ENCODE data around the gene GABBR2. TPM values are rescaled to one million over a fixed set of nuclear protein-coding genes. Genes with fewer than 3 reads are reported as not detected.

Gene GABBR2
- total and polyA plus RNA-seq, 2 of the 8 experiments (the other 6 are each of a cell fraction or from before 2014, with no cell fraction given): 0.50 to 1.2 TPM

DNA sequence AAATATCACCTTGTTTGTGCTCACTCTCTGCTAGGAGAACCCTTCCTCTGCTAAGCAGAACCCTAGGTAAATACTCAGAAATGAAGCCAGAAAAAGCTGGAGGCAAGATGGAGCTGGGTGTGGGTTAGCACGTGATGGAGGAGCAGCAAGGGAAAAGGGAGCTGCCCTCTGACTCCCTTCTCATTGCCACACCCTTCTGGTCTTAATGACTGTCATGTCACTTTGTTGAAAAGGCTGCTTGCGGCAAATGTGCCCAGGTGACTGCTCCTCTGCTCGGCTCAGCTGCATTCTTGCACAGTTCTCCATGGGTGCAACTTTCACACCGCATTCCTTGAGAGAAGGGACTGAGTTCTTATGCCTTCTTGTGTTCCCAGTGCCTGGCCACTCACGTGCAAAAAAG, 416.9 kb downstream of the GABBR2 start:
- H3K18ac ChIP-seq (ENCODE audit: extremely low read depth, low read length): no peak overlapping the region
- FAIRE-seq: no peak

More for the DNA sequence above, 416.9 kb downstream of the GABBR2 start:
- H3K27me3 ChIP-seq (replicated peaks in 1 of 4; ENCODE audit: control insufficient read depth in 3 of 4, extremely low read depth in 1 of 4, insufficient read depth in 3 of 4, low read length in 3 of 4): no peaks in the 10 kb centered on the region
- no peak overlapping the region for H2AFZ ChIP-seq (ENCODE audit: low read length)
- H3K4ac ChIP-seq (replicated peaks; ENCODE audit: insufficient read length, low read depth, low read length): no peak overlapping the region
- no peak overlapping the region for H2BK20ac ChIP-seq (ENCODE audit: low read length)
- POLR2A ChIA-PET (ENCODE audit: partially characterized antibody): no interaction called here
- H3K9me3 ChIP-seq (ENCODE audit: insufficient read depth in 2 of 2, low read depth in 1 of 2, low read length in 1 of 2): no peaks in the 10 kb centered on the region
- H2BK5ac ChIP-seq (ENCODE audit: low read depth, low read length): no peak overlapping the region
- H2BK15ac ChIP-seq (ENCODE audit: low read length): no peak overlapping the region
- no peak overlapping the region for H4K5ac ChIP-seq (ENCODE audit: insufficient read length, low read depth, low read length)
- H3K23ac ChIP-seq (ENCODE audit: insufficient read length): no peak overlapping the region
- H3K27ac ChIP-seq (ENCODE audit: low read depth, low read length): no peak overlapping the region
- no peak overlapping the region for H4K91ac ChIP-seq (replicated peaks; ENCODE audit: insufficient read length, low read length)
- 82% methylated on average over 5 of the region's 5 CpGs; no CpG with 5 or more reads in 1 of the 2 experiments for WGBS, 2 experiments (ENCODE audit: extremely low coverage in 1 of 2, insufficient coverage in 1 of 2, insufficient read length in 1 of 2, insufficient replicate concordance in 2 of 2, low coverage in 1 of 2, low lambda C conversion rate in 2 of 2, missing lambda C conversion rate in 1 of 2)
- no peaks in the 10 kb centered on the region for H4K20me1 ChIP-seq (replicated peaks in 1 of 2; ENCODE audit: control insufficient read depth in 1 of 2, insufficient read depth in 2 of 2, low read length in 2 of 2)
- no peaks in the 10 kb centered on the region for H3K36me3 ChIP-seq (ENCODE audit: control insufficient read depth in 2 of 4, insufficient read depth in 4 of 4, low read length in 3 of 4)
- H3K9ac ChIP-seq (replicated peaks in 1 of 4; ENCODE audit: extremely low read depth in 1 of 4, low read depth in 3 of 4, low read length in 3 of 4): no peak overlapping the region
- H4K8ac ChIP-seq (ENCODE audit: extremely low read depth, insufficient read depth, low read length): no peak overlapping the region
- H3K14ac ChIP-seq (ENCODE audit: insufficient read length): no peak overlapping the region
- H3K4me3 ChIP-seq (ENCODE audit: extremely low read depth in 1 of 4, insufficient read depth in 2 of 4, low read depth in 3 of 4, low read length in 4 of 4): no peak overlapping the region
- no peak overlapping the region for H2AK5ac ChIP-seq (ENCODE audit: low read depth, low read length)
- DNase-seq (ENCODE audit: low read depth in 1 of 2, low spot score in 2 of 2): no peak
- no peaks in the 10 kb centered on the region for H3K4me1 ChIP-seq (replicated peaks in 1 of 4; ENCODE audit: control insufficient read depth in 3 of 4, insufficient read depth in 4 of 4, low read length in 3 of 4)
- H3K23me2 ChIP-seq (ENCODE audit: low read depth, low read length): no peaks in the 10 kb centered on the region
- no peaks in the 10 kb centered on the region for H3K79me2 ChIP-seq (ENCODE audit: control insufficient read depth in 1 of 2, insufficient read depth in 2 of 2, low read length in 2 of 2)
- CTCF ChIA-PET (ENCODE audit: partially characterized antibody): interaction anchor here (0.6 to 1.2 kb wide), 2 partner anchors 28 to 54 kb away, joined by 3 to 6 read pairs; no protein-coding TSS in a partner anchor
- no peak overlapping the region for H2BK120ac ChIP-seq (replicated peaks; ENCODE audit: low read depth, low read length)
- H2BK12ac ChIP-seq (ENCODE audit: low read depth, low read length): no peak overlapping the region
- TF ChIP-seq USF2 (IDR thresholded peaks at IDR 0.05; ENCODE audit: low read length): no peak
- no peak for TF ChIP-seq CEBPB (IDR thresholded peaks at IDR 0.05; ENCODE audit: low read depth, low read length)
- TF ChIP-seq TCF12 (IDR thresholded peaks at IDR 0.05; ENCODE audit: low read depth, low read length): no peak
- no peak for TF ChIP-seq TBP (IDR thresholded peaks at IDR 0.05; ENCODE audit: low read depth, low read length)
- TF ChIP-seq RXRA (IDR thresholded peaks at IDR 0.05; ENCODE audit: insufficient read depth, low read depth, low read length): no peak
- no peak for TF ChIP-seq POLR2AphosphoS5 (IDR thresholded peaks at IDR 0.05; ENCODE audit: low read depth, low read length)
- no peak for TF ChIP-seq KDM5A (IDR thresholded peaks at IDR 0.05; ENCODE audit: low read length)
- TF ChIP-seq EGR1 (IDR thresholded peaks at IDR 0.05; ENCODE audit: borderline replicate concordance, low read depth, low read length): no peak
- H3K56ac ChIP-seq (replicated peaks; ENCODE audit: insufficient read length, low read depth, low read length): no peak overlapping the region
- no peaks in the 10 kb centered on the region for H3K79me1 ChIP-seq (ENCODE audit: low read depth, low read length)
- no peak overlapping the region for H3K4me2 ChIP-seq (ENCODE audit: insufficient read depth in 1 of 2, low read depth in 2 of 2, low read length in 2 of 2)

Measured in H1 (cell line).